ENCODE measurements around the gene CCDC116.
"Not testable (repeated sequence)": the region's sequence is repeated elsewhere in the genome, so short reads cannot be mapped to it uniquely, and the experiment has no call there.

Gene CCDC116

GRCh38 chr22:21613553-21614233 lies 18.9 kb upstream of the CCDC116 start:
- Histone ChIP-seq H3K36me3 (ENCODE audit: control insufficient read depth, insufficient read depth, low read length) (peaks cover 7% of the 10 kb centered on the region), H3K27me3 (ENCODE audit: insufficient read depth, low read length, poor library complexity) (no peaks in the 10 kb centered on the region), H2BK5ac (ENCODE audit: low read length) (no peak overlapping the region), H3K4me1 (ENCODE audit: control insufficient read depth, low read depth, low read length) (no peaks in the 10 kb centered on the region), H3K9ac (ENCODE audit: low read length) (no peak overlapping the region), H3K56ac (ENCODE audit: low read length) (no peak overlapping the region), H3K27ac (ENCODE audit: low read depth, low read length) (no peak overlapping the region), H2BK15ac (replicated peaks; ENCODE audit: low read depth) (no peak overlapping the region), H3K79me2 (ENCODE audit: control insufficient read depth, insufficient read depth, low read length) (peaks cover 25% of the 10 kb centered on the region), H2BK120ac (ENCODE audit: low read depth, low read length) (no peak overlapping the region), H3K18ac (ENCODE audit: low read length) (no peak overlapping the region), H3K4me2 (ENCODE audit: low read length) (no peak overlapping the region), H3K79me1 (ENCODE audit: low read length) (peaks cover 31% of the 10 kb centered on the region), H3K23ac (ENCODE audit: low read length) (no peak overlapping the region), H2AK5ac (ENCODE audit: low read length) (no peak overlapping the region), H3K4ac (ENCODE audit: low read depth, low read length) (no peak overlapping the region), H4K8ac (ENCODE audit: low read depth, low read length) (no peak overlapping the region), H4K5ac (ENCODE audit: low read length) (no peak overlapping the region), H3K4me3 (ENCODE audit: low read length) (no peak overlapping the region)
- no CpG with 5 or more reads among the region's 4 CpGs for WGBS (ENCODE audit: extremely low coverage, insufficient coverage, low lambda C conversion rate)
- DNase-seq = no peak

DNA sequence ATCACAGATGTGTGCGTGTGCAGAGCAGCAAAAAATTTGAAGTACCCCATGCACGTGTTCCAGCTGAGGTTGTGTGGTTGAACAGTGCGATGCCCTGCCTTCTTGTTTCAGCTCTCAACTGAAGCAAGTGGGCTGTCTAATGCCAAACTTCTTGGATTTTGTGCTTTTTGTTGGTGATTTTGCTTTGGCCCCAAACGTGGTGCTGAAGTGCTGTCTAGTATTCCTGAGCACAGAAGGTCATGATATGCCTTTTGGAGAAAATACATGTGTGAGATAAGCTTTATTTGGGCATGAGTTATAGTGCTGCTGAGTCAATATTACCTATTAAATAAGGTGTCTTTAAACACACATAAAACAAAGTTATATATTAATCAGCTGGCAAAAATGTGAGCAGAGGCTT lies 16.8 kb upstream of the CCDC116 start:
- Histone ChIP-seq H3K36me3 (ENCODE audit: control insufficient read depth, insufficient read depth, low read length) (peaks cover 5% of the 10 kb centered on the region), H3K23ac (ENCODE audit: low read length) (no peak overlapping the region), H3K79me1 (ENCODE audit: low read length) (peaks cover 38% of the 10 kb centered on the region), H3K18ac (ENCODE audit: low read length) (no peak overlapping the region), H4K8ac (ENCODE audit: low read depth, low read length) (no peak overlapping the region), H2AK5ac (ENCODE audit: low read length) (no peak overlapping the region), H3K4me3 (ENCODE audit: low read length) (no peak overlapping the region), H3K56ac (ENCODE audit: low read length) (no peak overlapping the region), H2BK5ac (ENCODE audit: low read length) (no peak overlapping the region), H3K4me2 (ENCODE audit: low read length) (no peak overlapping the region), H2BK15ac (replicated peaks; ENCODE audit: low read depth) (no peak overlapping the region), H2BK120ac (ENCODE audit: low read depth, low read length) (no peak overlapping the region), H3K27ac (ENCODE audit: low read depth, low read length) (no peak overlapping the region), H3K79me2 (ENCODE audit: control insufficient read depth, insufficient read depth, low read length) (peaks cover 25% of the 10 kb centered on the region), H3K27me3 (ENCODE audit: insufficient read depth, low read length, poor library complexity) (no peaks in the 10 kb centered on the region), H3K9ac (ENCODE audit: low read length) (no peak overlapping the region), H3K4me1 (ENCODE audit: control insufficient read depth, low read depth, low read length) (no peaks in the 10 kb centered on the region), H3K4ac (ENCODE audit: low read depth, low read length) (no peak overlapping the region), H4K5ac (ENCODE audit: low read length) (no peak overlapping the region)
- DNase-seq = no peak
- WGBS (ENCODE audit: extremely low coverage, insufficient coverage, low lambda C conversion rate) = no CpG with 5 or more reads among the region's 4 CpGs

GRCh38 chr22:21617337-21617736 lies 15.2 kb upstream of the CCDC116 start:
- not testable (repeated sequence) for H2BK15ac ChIP-seq (replicated peaks; ENCODE audit: low read depth); H3K4me1 ChIP-seq (ENCODE audit: control insufficient read depth, low read depth, low read length); H2BK5ac ChIP-seq (ENCODE audit: low read length); H3K4me2 ChIP-seq (ENCODE audit: low read length); H3K4me3 ChIP-seq (ENCODE audit: low read length); H2BK120ac ChIP-seq (ENCODE audit: low read depth, low read length); H3K18ac ChIP-seq (ENCODE audit: low read length); H3K4ac ChIP-seq (ENCODE audit: low read depth, low read length); H3K9ac ChIP-seq (ENCODE audit: low read length); H3K56ac ChIP-seq (ENCODE audit: low read length); H4K5ac ChIP-seq (ENCODE audit: low read length); H3K27me3 ChIP-seq (ENCODE audit: insufficient read depth, low read length, poor library complexity); H3K23ac ChIP-seq (ENCODE audit: low read length); H2AK5ac ChIP-seq (ENCODE audit: low read length); H3K36me3 ChIP-seq (ENCODE audit: control insufficient read depth, insufficient read depth, low read length); H4K8ac ChIP-seq (ENCODE audit: low read depth, low read length); DNase-seq; H3K27ac ChIP-seq (ENCODE audit: low read depth, low read length)
- no CpG with 5 or more reads among the region's 6 CpGs for WGBS (ENCODE audit: extremely low coverage, insufficient coverage, low lambda C conversion rate)
- peaks cover 31% of the 10 kb centered on the region for H3K79me1 ChIP-seq (ENCODE audit: low read length)
- H3K79me2 ChIP-seq (ENCODE audit: control insufficient read depth, insufficient read depth, low read length) = peaks cover 21% of the 10 kb centered on the region

GRCh38 chr22:21621025-21621424 lies 11.5 kb upstream of the CCDC116 start:
- no peak overlapping the region for H2AK5ac ChIP-seq (ENCODE audit: low read length)
- H3K27ac ChIP-seq (ENCODE audit: low read depth, low read length) = no peak overlapping the region
- DNase-seq = no peak
- H3K56ac ChIP-seq (ENCODE audit: low read length) = no peak overlapping the region
- H3K36me3 ChIP-seq (ENCODE audit: control insufficient read depth, insufficient read depth, low read length) = no peaks in the 10 kb centered on the region
- no peaks in the 10 kb centered on the region for H3K4me1 ChIP-seq (ENCODE audit: control insufficient read depth, low read depth, low read length)
- no peak overlapping the region for H3K4ac ChIP-seq (ENCODE audit: low read depth, low read length)
- no peak overlapping the region for H2BK15ac ChIP-seq (replicated peaks; ENCODE audit: low read depth)
- H3K18ac ChIP-seq (ENCODE audit: low read length) = no peak overlapping the region
- no peak overlapping the region for H4K5ac ChIP-seq (ENCODE audit: low read length)
- H3K4me2 ChIP-seq (ENCODE audit: low read length) = no peak overlapping the region
- no peak overlapping the region for H2BK120ac ChIP-seq (ENCODE audit: low read depth, low read length)
- WGBS (ENCODE audit: extremely low coverage, insufficient coverage, low lambda C conversion rate) = no CpG with 5 or more reads among the region's 3 CpGs
- H3K23ac ChIP-seq (ENCODE audit: low read length) = no peak overlapping the region
- peaks cover 18% of the 10 kb centered on the region for H3K79me1 ChIP-seq (ENCODE audit: low read length)
- H3K4me3 ChIP-seq (ENCODE audit: low read length) = no peak overlapping the region
- no peak overlapping the region for H3K9ac ChIP-seq (ENCODE audit: low read length)
- H3K27me3 ChIP-seq (ENCODE audit: insufficient read depth, low read length, poor library complexity) = no peaks in the 10 kb centered on the region
- no peak overlapping the region for H2BK5ac ChIP-seq (ENCODE audit: low read length)
- H4K8ac ChIP-seq (ENCODE audit: low read depth, low read length) = no peak overlapping the region
- peaks cover 4% of the 10 kb centered on the region for H3K79me2 ChIP-seq (ENCODE audit: control insufficient read depth, insufficient read depth, low read length)

DNA sequence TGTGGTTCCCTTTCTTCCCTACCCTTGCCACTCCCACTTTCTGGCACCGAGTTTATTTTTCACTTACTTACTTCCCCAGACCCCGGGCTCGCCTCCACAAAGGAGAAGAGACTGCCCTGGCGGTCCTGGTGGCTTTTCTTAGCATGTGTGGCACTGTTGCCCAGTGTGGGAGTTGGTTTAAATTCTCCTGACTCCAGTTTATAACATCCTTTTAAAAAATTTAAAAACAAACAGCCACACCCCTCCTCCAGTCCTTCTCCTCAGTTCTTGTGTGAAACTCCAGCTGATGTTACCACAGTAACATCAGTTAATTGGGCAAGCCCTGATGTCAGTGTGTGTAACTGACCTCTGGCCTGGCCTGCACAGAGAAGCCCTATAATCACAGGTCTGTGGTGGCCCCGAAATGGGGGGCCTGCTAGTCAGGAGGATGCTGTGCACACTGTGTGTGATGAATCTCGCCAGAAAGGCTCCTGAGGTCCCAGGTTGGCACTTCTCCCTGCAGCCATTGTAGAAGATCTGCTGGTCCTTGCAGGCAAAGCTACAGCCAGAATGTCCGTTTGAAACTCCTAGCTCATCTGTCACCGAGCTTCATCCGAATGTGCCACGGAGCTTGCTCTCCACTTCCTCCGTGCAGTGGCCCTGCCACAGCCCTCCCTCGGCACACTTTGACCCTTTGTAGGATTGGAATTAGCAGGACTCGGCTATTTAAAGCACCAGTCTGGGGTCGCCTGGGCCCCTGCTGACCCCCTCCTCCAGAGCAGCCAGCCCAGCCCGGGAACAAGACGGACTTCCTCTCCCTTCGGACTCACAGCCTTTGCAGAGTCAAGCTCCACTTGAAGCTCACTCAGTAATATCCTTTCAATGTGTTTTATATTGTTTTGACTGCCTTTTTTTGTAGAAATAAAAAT lies 10.3 kb upstream of the CCDC116 start:
- Histone ChIP-seq H3K23ac (ENCODE audit: low read length) (no peak overlapping the region), H3K79me2 (ENCODE audit: control insufficient read depth, insufficient read depth, low read length) (peaks cover 4% of the 10 kb centered on the region), H3K56ac (ENCODE audit: low read length) (no peak overlapping the region), H3K9ac (ENCODE audit: low read length) (no peak overlapping the region), H3K4me1 (ENCODE audit: control insufficient read depth, low read depth, low read length) (no peaks in the 10 kb centered on the region), H3K27ac (ENCODE audit: low read depth, low read length) (no peak overlapping the region), H2BK15ac (replicated peaks; ENCODE audit: low read depth) (no peak overlapping the region), H3K4ac (ENCODE audit: low read depth, low read length) (no peak overlapping the region), H3K4me2 (ENCODE audit: low read length) (no peak overlapping the region), H3K27me3 (ENCODE audit: insufficient read depth, low read length, poor library complexity) (no peaks in the 10 kb centered on the region), H2BK5ac (ENCODE audit: low read length) (no peak overlapping the region), H2AK5ac (ENCODE audit: low read length) (no peak overlapping the region), H3K36me3 (ENCODE audit: control insufficient read depth, insufficient read depth, low read length) (no peaks in the 10 kb centered on the region), H2BK120ac (ENCODE audit: low read depth, low read length) (no peak overlapping the region), H4K8ac (ENCODE audit: low read depth, low read length) (no peak overlapping the region), H3K4me3 (ENCODE audit: low read length) (no peak overlapping the region), H3K18ac (ENCODE audit: low read length) (no peak overlapping the region), H4K5ac (ENCODE audit: low read length) (no peak overlapping the region), H3K79me1 (ENCODE audit: low read length) (peaks cover 25% of the 10 kb centered on the region)
- WGBS (ENCODE audit: extremely low coverage, insufficient coverage, low lambda C conversion rate) = no CpG with 5 or more reads among the region's 17 CpGs
- no peak for DNase-seq
